ENCODE measurements around the gene SPDYE3.

DNA sequence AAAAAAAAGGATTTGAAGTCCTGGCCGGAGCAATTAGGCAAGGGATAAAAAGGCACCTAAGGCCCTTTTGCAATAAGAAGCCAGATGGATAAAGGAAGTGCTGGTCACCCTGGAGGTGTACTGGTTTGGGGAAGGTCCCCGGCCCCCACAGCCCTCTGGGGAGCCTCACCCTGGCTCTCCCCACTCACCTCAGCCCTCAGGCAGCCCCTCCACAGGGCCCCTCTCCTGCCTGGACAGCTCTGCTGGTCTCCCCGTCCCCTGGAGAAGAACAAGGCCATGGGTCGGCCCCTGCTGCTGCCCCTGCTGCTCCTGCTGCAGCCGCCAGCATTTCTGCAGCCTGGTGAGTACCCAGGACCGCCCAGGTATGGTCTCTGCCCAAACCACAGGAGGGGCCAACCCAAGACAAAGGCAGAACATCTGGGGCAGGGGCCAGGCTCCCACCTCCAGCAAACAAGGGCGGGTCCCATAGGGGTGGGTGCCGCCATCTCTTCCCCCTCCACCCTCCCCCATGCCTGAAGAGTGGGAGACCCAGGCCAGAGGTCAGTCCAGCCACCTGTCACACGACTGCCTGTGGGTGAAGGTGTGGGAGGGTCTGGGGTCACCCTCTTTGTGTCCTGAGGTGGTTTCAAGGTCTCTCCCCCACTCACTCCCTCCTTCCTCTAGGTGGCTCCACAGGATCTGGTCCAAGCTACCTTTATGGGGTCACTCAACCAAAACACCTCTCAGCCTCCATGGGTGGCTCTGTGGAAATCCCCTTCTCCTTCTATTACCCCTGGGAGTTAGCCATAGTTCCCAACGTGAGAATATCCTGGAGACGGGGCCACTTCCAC is 50.7 kb downstream of the SPDYE3 start, which contains the start of gene PILRB:
- TF ChIP-seq CTCF (IDR thresholded peaks at IDR 0.05) (no peak), POLR2A (IDR thresholded peaks at IDR 0.05) (no peak)
